Mesothelial cell of epicardium (in vitro differentiated cells): Measurements from ENCODE around the gene VGF. TPM values are rescaled to one million over a fixed set of nuclear protein-coding genes. Genes with fewer than 3 reads are reported as not detected.

Experiments
- DNase-seq, 2 experiments: peaks; one replicate each; pipeline ENCODE4 v3.0.0; 2021; ENCODE audit warnings: low spot score in 2 of 2; ENCODE audit not compliant: unreplicated experiment in 2 of 2
- H3K27ac Mint-ChIP-seq: 2 replicates; pipeline ENCODE4 v1.8.0; 2021; ENCODE audit warnings: mixed read lengths
- H3K27me3 Mint-ChIP-seq: 2 replicates; pipeline ENCODE4 v1.8.0; 2021; ENCODE audit warnings: low read depth, mixed read lengths
- H3K36me3 Mint-ChIP-seq: 2 replicates; pipeline ENCODE4 v1.8.0; 2021; ENCODE audit warnings: mixed read lengths
- H3K4me1 Mint-ChIP-seq: 2 replicates; pipeline ENCODE4 v1.8.0; 2021; ENCODE audit warnings: mixed read lengths
- H3K4me3 Mint-ChIP-seq: 2 replicates; pipeline ENCODE4 v1.8.0; 2021; ENCODE audit warnings: mild to moderate bottlenecking, moderate library complexity, mixed read lengths
- H3K9me3 Mint-ChIP-seq: 2 replicates; pipeline ENCODE4 v1.8.0; 2021; ENCODE audit warnings: mixed read lengths
- CTCF ChIP-seq: fragments of 200-600 bp; sonication (generic); IDR thresholded peaks from one replicate; pipeline ENCODE4 v1.5.0; 2021; ENCODE audit warnings: antibody characterized with exemption; ENCODE audit not compliant: unreplicated experiment
- total RNA-seq: library from RNA; stranded (reverse); gene quantifications from 3 replicates; pipeline ENCODE4 v1.2.1, GENCODE V29; 2021

The VGF gene
- total RNA-seq, 1 donor from 2014 or later: 0.36 TPM

DNA sequence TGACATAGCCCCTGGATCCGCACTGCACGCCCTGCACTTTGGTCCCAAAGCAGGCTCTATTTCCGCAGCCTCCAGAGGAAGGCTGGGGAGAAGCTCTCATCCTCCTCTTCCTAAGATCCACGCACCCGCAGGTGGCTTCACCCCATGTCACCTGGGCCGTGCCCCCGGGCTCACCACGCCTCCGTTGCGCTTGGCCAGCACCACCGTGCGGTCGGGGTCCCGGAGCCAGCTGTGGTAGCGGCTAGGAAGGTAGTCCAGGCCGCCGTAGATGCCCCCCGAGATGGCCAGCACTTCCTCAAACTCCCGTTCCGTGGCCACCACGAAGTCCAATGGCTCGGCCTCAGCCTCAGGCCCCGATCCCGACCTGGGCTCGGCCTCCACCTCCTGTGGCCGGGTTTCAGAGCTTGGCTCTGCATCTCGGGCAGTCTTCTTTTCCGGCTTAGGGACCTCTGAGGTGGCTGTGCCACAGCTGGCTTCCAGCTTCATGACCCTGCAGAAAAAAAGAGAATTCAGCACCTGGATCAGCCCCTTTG, 9.0 kb upstream of the VGF start:
- Mint-ChIP-seq H3K4me1 (peaks cover 16% of the 10 kb centered on the region), H3K9me3 (no peaks in the 10 kb centered on the region), H3K4me3 (no peak overlapping the region), H3K36me3 (no peaks in the 10 kb centered on the region), H3K27me3 (peaks cover 100% of the 10 kb centered on the region), H3K27ac (no peak overlapping the region)
- no peak for TF ChIP-seq CTCF
- no peak for DNase-seq

- Mint-ChIP-seq H3K9me3 (no peaks in the 10 kb centered on the region), H3K4me1 (peaks cover 16% of the 10 kb centered on the region), H3K27ac (no peak overlapping the region), H3K36me3 (no peaks in the 10 kb centered on the region), H3K27me3 (peaks cover 100% of the 10 kb centered on the region), H3K4me3 (no peak overlapping the region)
- no peak for DNase-seq
- TF ChIP-seq CTCF: no peak
Observed at GRCh38 chr7:101173752-101174244, 8.4 kb upstream of the VGF start.

GRCh38 chr7:101172854-101173751, 7.7 kb upstream of the VGF start:
- peak overlapping the region; percentile 8 for H3K4me3 Mint-ChIP-seq
- H3K9me3 Mint-ChIP-seq: no peaks in the 10 kb centered on the region
- no peak overlapping the region for H3K27ac Mint-ChIP-seq
- TF ChIP-seq CTCF: no peak
- H3K27me3 Mint-ChIP-seq: peaks cover 100% of the 10 kb centered on the region
- peaks cover 19% of the 10 kb centered on the region for H3K4me1 Mint-ChIP-seq
- no peaks in the 10 kb centered on the region for H3K36me3 Mint-ChIP-seq
- DNase-seq: no peak

DNA sequence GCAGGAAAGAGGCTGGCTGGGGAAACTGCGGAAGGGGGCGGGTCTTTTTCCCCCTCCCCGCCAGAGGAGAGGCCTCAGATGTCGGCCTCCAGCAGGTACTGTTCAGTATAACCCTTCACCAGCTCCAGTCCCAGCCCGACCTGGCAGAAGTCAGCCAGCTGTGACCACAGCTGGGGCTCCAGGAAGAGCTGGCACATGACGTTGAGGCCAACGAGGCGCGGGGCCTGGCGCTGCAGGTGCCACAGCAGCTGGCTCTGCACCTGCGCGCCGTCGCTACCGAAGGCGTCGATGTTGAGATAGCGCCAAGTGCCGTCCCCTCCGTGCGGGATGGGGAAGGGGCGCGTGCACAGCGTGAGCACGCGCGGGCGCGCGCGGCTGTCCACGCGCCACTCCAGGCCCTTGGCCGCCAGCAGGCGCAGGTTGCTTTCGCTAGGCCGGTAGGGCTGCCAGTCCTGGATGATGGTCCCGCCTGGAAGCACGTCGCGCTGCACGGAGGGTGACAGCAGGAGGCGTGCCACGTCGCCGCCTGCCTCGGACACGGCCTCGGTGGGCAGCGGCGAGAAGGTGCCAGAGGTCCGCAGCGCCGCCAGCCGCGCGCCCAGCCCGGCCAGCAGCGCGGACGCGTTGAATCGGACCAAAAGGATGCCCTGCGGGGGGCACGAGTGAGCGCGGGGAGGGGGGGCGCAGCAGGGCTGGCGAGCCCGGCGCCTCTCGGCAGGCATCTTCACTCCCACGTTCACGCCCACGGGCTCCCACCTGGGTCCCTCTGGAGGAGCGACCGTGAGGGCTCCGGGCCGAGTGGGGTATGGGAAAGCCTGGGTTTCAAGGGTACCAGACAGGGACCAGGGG, 6.9 kb upstream of the VGF start:
- Mint-ChIP-seq H3K27me3 (peaks cover 100% of the 10 kb centered on the region), H3K9me3 (no peaks in the 10 kb centered on the region), H3K27ac (no peak overlapping the region), H3K36me3 (no peaks in the 10 kb centered on the region), H3K4me3 (no peak overlapping the region), H3K4me1 (peaks cover 24% of the 10 kb centered on the region)
- no peak for TF ChIP-seq CTCF
- DNase-seq: no peak

DNA sequence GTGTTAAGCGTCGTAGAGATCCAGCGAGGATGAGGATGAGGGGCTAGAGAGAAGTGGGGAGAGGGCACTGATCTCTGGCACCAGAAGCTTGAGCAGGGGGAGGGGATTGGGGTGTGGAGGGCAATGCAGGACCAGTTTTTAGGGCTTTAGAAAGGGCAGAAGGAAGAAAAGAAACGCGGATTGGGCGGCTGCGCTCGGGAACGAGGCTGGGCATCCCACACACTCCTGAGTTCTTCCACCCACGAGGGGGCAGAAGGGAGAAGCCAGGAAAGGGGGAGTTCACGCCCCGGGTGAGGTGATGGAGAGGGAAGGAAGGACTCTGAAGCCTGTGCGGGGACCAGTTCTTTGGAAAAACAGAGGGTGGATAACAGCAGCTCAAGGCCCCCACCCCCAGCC, 6.1 kb upstream of the VGF start:
- no peak for TF ChIP-seq CTCF
- Mint-ChIP-seq H3K36me3 (no peaks in the 10 kb centered on the region), H3K4me3 (peak overlapping the region; percentile 30), H3K27me3 (peaks cover 100% of the 10 kb centered on the region), H3K4me1 (peaks cover 30% of the 10 kb centered on the region), H3K27ac (no peak overlapping the region), H3K9me3 (no peaks in the 10 kb centered on the region)
- no peak for DNase-seq
